NCI-H82 (cell line): Measurements from ENCODE around the gene PGC.

Source experiments
- DNase-seq: peaks from one replicate; lab custom pipeline; 2025; lab: John Stamatoyannopoulos, UW

The PGC gene

DNA sequence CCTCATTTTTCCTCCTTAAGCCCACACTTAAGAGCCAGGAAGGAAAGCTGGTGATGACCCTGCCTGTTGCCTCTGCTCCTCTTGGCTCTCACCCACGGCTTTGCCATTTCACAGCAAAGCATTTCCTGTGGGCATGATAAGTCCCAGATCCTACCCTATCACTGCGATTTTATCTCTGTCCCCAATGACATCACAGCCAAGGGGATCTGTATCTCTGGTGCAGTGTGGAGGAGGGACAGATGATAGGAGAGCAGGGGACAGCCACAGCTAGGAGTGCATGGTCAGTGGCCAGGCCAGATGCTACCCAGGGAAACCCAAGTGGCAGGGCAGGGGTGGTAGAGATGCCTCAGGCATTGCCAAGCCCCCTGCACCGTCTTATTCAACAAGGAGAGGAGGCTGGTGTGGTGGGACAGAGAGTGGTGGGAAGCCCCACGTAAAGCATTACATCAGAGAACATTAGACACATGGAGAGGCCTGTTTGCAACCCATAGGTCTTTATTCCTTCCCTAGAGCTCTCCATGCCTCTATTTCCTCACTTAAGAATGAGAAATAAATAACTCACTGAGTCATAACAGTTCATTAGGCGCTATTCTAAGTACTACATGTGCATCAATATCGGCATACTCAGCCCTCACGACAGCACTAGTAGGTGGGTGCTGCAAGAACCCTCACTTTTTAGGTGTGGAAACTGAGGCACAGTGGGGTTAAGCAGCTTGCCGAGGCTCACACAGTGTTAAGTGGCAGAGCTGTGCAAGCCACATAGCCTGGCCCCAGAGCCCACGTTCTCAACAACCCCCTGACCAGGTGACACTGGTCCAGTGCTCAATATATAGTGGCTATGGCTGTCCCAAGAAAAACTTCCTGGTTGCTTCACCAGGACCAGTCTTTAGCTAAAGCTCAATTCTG is 16.4 kb downstream of the PGC start:
- no peak for DNase-seq

DNA sequence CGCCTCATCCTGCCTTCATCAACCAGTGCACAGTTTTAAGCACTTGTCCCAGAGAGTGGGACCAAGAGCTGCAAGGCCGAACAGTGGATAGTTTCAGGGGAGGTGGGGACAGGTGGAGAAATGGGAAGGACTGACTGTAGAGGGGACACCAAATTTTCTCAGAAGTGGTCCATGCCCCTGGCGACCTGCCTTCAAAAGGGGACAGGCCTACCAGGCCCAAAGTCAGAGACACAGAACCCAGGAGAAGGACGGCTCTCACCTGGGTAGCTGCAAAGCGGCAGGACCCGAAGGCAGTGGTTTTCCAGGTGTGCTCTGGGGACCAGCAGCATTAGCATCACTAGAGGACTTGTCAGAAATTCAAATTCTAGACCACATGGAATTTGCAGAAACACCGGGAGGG is 17.6 kb downstream of the PGC start:
- no peak for DNase-seq

DNA sequence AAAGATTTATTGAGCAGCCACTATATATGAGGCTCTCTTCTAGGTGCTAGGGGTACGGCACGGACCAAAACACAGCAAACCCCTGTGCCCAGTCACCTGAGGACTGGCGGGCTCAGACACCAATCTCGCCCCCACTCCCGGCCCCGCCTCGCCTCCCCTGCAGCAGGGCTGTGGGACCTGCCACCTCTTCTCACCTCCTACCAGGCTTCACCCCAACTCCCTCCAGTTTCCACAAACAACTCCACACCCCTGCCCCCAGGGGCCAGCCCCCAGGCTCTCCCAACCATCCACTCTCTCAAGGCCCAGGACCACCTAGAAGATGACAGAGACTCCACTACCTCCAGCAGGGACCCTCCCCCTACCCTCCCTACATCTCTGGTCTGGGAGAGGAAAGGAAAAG is 18.2 kb downstream of the PGC start:
- no peak for DNase-seq

DNA sequence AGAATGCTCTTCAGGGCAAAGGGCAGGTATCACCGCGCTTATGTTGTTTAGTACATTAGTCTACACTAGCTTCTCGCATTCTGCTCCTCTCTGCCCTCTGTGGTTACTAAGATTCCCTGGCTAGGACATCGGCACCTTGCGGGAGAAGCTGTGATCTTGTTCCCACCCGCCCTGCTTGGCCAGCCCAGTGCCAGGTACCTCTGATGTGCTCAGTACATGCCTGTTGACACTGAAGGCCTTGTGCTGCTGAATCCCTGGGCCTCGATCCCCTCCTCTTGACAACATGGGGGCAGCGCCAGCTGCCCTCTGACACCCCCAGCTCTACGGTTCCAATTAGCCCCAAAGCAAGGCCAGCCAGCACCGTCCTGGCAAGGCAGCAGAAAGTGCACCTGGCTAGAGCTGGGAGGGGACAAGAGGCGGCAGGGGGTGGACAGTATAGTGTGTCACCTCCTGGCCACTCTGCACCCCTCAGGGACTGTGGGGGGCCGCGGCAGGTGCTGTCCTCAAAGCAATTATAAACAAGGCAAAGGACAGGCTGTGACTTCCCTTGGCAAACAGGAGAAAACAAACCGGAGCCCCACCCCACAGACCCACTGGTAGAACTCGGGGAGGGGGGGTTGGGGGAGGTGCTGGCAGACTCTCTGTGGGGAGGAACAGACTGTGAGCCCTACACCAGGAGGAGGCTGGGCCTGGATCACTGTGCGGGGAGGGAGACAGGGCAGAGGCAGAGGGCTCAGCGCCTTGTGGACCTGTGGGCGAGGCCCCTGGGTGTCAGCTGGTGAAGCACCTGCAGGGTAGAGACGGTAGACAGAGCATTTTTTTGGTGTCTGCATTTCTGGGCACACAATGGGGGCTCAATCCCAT is 18.9 kb downstream of the PGC start:
- DNase-seq = no peak

DNA sequence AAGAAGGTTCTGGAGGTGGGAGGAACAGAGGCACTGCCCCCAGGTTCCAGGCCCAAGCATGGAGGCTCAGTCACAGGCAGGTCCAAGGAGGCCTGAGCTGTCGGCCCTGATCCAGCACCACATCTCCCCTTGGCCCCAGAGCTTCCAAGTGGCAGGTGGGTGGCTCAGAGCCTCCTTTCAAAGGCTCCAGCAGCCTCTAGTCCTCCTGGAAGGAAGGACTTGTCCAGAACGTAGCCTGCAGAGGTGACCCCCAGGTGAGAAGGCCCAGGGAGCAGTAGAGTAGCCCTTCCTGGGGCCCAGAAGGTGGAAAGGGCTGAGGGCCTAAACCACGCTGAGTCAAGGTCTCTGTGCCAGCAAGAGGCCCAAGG is 19.5 kb downstream of the PGC start:
- DNase-seq = no peak

DNA sequence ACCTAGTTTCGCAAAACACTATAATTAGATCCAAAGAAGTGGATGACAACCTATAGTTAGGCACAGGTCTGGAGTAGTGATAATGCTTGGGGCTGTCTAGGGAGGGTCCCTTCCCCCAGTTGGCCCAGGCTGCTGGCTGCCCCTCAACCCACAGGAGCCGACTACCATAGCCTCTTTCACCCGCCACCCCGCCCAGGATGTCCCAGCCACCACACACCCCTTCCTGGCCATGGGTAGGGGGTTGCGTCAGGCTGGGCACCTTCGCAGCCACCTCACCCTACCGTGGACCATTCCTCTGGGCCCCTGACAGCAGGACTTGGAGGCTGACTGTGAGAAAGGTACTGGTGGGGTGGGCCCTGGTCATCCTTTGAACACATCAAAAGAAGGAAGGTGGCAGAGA is 20.3 kb downstream of the PGC start:
- DNase-seq = no peak

DNA sequence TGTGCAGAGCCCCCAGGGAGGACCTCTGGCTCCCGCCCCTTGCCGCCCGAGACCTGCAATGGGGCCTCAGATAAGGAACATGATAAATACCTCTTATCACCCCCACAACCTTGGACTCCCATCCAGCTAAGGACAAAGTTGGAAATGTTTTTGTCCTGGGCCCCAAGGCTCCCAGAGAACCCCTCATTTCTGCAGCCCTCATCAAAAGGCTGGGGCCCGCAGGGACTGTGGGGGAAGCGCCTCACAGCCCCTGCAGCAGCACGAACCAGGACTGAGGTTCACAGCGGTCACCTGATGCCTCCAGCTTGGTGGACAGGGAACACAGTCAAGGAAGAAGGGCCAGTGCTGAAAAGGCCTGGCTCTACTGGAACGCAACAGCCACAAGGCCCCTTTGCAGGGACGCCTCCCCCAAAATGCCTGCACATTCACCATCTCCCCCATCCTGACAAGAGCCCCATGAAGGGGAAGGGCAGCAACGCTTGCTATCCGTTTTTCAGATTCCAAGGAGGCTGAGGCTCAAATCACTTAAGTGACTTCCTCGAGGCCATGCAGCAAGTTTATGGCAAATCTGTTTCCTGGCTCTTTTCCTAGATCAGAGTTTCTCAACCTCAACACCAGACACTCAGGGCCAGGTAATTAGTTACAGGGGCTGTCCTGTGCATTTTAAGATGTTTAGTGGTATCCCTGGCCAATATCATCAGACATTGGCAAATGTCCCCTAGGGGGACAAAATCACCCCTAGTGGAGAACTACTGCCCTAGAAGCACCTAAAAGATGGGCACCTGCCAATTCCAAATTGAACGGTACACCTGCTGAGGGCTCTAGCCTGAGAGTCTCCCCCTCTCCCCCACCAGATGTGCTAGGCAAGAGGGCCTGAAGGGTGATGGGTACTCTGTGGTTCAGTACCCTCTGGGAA is 22.4 kb downstream of the PGC start:
- DNase-seq = no peak

DNA sequence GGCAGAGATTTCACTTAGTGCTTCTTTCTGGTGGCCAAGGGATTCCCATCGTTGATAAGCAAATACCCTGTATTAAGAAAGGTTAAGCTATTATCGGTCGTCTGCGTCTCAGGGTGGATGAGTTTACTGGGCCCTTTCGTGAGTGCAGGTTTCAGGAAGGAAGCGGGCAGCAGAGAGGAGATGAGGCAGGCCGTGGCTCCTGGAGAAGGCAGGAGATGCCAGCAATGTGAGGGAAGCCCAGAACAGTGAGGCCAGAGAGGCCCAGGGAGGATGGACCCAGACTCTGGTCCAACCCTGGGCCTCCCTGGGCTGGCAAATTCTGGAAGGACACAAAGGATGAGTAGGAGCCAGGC is 23.0 kb downstream of the PGC start:
- DNase-seq = no peak

DNA sequence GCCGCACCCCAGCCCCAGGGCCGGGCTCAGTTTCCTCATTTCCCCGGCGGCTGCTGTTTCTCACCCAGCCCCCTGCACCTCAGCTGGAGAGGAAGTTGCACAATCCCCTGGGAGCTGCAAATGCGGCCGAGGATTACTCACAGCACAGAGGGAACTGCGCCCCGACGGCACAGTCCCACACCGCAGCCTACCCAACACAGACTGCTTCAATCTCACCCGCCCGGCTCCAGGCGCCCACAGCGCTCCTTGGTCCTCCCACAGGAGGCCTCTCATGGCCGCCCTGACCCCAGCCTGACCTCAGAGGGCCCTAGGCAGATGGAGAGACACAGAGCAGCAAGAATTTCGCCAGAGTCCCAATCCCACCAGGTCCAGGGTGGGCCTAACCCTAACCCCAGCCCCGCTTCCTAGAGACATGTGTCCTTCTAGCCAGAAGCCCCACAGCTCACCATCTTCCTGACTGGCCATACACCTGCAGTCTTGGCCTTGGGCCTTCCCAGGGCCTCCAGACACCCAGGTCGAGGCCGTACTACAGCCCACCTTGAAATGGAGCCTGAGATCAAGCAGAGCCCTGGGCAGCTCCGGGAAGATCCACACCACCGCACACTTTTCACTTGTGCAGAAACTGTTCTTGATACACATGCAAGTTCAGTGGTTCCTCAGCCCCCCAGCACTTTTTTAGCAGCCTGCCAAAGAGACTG is 23.5 kb downstream of the PGC start:
- DNase-seq = peak; percentile 89

DNA sequence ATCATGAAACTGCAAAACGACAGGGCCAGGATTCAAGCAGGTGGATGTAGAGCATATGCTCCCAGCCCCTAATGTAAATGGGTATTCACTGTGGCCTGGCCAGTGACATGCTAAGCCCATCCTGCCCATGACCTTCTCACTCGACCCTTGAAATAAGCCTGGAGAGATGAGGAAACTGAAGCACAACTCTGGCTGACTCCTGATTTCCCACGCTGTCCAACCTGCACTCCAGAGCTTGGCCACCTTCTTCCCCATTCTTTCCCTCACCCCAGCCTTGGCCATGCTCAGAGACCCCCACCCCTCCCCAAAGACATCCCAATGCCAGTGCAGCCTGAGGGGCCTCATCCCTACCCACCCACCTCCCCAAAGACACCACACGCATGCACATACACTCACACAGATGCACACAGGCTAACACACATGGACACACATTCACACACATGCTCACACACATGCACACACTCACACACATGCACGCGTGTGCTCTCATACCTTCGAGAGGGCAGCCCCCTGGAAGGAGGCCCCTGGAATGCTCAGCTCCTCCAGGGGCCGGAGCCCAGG is 24.1 kb downstream of the PGC start:
- DNase-seq = no peak

DNA sequence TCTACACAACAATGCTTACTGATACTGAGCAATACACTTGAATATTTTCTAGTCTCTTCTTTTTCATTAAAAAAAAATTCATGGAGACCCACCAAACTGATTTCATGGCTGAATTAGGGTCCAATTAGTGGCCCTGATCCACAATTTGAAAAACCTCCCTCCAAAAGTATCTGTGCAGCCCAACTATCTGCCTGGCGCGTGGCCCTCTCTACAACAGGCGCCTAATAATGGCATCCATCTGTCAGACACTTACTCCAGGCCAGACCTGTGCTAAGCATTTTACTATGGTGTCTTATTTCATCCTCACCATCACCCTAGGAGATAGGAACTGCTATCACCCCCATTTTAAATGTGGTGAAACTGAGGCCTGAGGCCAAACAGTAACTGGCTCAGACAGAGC is 25.8 kb downstream of the PGC start:
- no peak for DNase-seq

DNA sequence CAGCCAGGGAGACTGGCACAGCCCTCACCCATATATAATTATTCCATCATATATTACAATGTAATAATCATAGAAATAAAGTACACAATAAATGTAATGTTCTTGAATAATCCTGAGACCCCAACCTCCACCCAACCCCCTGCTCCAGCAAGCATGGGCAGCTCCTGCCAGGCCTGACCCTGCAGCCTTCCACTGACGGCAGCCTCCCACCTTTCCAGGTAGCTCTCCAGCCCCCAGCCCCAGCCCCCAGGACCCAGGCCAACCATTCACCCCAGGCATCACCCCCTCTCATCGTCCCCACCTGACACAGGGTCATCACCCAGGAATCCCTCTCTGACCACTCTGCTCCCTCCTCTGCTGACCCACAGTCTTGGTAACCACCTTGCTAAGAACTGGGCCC is 26.4 kb downstream of the PGC start:
- DNase-seq = no peak

DNA sequence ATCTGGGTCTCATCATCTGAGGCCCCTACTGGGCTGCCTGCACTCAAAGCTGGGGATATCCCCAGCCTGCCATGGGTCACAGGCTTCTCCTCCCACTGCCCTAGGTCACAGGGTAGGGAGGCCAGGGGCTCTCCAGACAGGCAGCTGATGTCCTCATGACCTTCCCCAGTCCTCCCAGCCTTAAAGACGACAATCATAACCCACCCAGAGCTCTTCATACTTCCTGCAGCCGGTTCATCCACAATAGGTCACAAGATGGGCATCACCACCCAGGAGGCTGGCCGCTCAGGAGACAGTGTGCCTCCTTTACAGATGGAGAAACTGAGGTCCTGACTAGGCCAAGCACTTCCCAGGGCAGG is 27.0 kb downstream of the PGC start:
- DNase-seq = no peak

DNA sequence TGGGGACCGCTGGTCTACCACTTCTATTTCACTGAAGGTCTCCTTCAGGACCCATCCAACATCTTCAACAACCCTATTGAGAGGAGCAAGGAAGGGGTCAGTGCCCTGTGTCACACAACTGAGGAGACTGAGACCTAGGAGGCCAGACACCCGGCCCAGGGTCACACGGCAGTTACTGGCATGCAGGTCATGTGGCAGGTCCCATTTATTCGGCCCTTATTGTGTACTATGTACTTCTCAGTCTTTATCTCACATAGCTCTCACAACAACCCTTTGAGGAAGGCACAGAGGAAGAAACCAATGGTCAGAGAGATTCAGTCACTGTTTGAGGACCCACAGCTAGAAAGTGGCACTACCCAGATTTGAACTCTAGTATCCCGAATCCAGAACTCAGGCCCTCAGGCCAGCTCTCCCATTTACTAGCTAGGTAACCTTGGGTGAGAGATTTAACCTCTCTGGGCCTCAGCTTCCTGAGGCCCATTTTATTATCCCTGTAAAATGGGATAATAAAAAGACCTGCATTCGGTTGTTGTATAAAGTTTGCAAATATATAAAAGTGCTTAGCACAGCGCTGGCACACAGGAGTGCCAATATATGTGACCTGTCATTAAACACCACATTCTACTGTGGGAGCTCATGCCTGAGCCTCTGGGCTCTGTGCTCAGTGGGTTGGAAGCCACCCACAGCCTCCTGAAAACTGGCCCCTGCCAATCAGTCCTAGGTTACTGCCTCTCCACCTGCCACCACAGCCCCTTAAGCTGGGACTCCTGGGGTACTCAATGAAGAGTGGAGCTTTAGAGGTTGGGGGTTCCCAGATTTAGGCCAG is 27.5 kb downstream of the PGC start:
- DNase-seq = no peak

DNA sequence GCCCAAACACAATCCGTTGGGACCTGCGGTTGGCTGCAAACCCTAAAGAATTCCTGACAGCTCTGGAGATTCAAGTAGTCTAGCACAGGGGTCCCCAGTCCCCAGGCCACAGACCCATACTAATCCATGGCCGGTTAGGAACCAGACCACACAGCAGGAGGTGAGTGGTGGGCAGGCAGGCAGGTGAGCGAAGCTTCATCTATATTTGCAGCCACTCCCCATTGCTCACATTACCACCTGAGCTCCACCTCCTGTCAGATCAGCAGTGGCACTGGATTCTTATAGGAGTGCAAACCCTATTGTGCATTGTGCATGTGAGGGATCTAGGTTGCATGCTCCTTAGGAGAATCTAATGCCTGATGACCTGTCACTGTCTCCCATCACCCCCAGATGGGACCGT is 28.4 kb downstream of the PGC start:
- no peak for DNase-seq

DNA sequence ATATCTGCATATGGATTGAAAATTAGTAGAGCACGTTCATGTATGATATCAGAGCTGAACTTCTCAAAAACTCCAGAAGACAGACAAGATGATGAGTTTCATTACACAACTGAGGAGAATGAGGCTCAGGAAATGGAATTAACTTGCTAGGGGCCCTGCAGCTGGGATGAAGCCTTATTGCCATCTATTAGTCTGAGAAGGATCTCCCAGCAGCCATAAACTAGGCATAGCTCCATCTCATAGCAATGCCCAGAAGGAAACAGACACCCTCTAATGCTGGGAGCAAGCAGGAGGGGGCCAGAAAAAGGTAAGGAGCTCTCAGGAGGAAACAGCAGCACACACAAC is 29.8 kb downstream of the PGC start:
- no peak for DNase-seq

DNA sequence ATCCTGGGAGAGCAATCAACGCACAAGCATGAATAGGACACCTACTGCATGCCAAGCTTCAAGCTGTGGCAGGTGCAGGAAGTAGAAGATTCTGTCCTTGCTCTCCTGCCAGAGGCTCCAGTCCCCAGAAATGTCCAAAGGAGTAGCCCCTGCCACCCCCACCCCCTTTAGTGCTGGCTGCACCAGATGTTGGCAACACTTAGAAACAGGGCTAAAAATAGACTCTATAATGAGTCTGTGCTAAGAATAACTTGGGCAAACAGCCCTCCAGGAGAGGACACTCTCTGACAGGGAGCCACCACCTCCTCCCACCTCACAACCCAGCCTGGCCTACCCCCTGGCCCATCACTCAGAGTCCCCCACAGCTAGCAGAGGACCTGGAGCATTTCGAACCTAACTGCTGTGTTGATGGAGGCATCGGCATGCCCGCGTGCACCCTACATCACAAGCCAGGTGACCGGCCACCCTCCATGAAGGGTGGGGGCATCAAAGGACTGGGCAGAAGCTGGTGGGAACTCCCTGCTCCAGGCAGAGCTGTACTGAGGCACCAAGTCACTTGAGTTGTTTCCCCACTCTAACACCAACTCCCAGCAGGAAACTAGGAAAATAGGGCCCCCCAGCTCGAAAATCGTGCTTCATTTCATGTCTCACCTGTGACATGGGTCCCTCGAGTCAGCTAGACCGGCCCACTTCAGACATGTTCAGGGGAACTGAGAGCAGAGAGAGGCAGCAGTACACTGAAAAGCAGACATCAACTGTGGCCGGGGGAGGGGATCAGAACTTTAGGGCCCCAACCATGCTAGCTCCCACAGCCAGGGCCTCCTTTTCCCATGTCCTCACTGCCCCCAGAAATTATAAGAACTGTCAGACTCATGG is 30.4 kb downstream of the PGC start:
- no peak for DNase-seq

DNA sequence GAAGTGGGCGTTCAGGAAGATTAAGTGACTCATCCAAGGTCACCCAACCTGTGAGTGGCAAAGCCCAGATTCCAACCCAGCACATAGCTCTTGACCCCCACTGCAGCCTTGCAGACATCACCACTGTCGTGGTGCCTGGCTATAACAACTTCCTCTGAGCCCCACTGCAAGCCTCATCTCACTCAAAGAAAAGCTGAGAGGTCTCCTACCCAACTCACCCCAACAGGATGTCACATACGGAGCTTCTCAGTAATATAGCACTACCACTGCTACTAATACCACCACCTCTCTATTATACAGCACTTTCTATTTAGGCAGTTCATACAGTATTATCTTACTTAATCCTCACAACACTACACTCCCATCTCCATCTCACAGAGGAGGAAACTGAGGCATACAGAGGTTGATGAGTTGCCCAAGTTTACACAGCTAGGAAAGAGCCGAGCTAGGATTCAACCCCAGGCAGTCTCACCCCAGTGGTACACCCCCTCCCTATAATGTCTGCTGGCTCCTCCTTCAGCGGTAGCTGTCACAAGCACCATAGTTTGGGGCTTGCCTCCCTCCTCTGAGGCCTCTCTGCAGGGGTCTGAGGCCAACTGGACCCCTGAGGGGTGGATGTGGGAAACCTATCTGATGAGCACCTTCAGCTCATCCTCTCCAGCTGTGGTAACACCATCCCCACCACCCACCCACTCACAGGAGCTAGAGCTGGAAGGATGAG is 31.2 kb downstream of the PGC start:
- no peak for DNase-seq
